D721Med (cell line): ENCODE data around the gene ZNF48.
A peak's percentile ranks its signal among the peaks of the same experiment; 100 is the strongest.

Experiments
- DNase-seq: peaks from one replicate; pipeline ENCODE4 v3.0.0; 2011; ENCODE audit warnings: low spot score; ENCODE audit not compliant: insufficient read length
- FAIRE-seq: peaks from 2 replicates; lab custom pipeline; 2011; peaks lifted over from hg19 to GRCh38; lab: Jason Lieb, UNC
- TF ChIP-seq, protein P1 (sequence below): IDR thresholded peaks from 2 replicates; pipeline ENCODE4 v1.5.1; 2012; ENCODE audit warnings: mild to moderate bottlenecking, control low read depth; ENCODE audit not compliant: insufficient read depth; ENCODE audit errors: missing control alignments

The ZNF48 gene

GRCh38 chr16:30374538-30374937 lies 20.7 kb upstream of the ZNF48 start, which contains the start of gene MYL11:
MYL11 (plus strand) TSS chr16:30374802; CDS start chr16:30374858, 56 bp downstream.
- TF ChIP-seq, protein P1, sequence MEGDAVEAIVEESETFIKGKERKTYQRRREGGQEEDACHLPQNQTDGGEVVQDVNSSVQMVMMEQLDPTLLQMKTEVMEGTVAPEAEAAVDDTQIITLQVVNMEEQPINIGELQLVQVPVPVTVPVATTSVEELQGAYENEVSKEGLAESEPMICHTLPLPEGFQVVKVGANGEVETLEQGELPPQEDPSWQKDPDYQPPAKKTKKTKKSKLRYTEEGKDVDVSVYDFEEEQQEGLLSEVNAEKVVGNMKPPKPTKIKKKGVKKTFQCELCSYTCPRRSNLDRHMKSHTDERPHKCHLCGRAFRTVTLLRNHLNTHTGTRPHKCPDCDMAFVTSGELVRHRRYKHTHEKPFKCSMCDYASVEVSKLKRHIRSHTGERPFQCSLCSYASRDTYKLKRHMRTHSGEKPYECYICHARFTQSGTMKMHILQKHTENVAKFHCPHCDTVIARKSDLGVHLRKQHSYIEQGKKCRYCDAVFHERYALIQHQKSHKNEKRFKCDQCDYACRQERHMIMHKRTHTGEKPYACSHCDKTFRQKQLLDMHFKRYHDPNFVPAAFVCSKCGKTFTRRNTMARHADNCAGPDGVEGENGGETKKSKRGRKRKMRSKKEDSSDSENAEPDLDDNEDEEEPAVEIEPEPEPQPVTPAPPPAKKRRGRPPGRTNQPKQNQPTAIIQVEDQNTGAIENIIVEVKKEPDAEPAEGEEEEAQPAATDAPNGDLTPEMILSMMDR = no peak
- DNase-seq (no peak), FAIRE-seq (no peak)

DNA sequence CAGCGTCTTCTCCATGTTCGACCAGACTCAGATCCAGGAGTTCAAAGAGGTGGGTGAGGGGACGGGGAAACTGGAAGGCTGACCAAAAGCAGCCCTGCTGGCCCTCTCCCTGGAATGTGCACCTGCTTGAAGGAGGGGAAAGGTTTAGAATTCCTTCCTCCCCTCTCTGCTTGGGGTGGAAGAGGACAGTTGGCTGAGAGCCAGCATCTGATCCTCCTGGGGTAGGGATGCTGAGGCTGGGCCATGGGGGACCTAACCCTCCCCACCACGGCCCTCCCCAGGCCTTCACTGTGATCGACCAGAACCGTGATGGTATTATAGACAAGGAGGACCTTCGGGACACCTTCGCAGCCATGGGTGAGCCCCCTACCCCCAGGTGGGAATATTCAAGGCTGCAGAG lies 19.4 kb upstream of the ZNF48 start:
- no peak for FAIRE-seq

GRCh38 chr16:30376461-30376902 lies 18.7 kb upstream of the ZNF48 start:
- no peak for DNase-seq
- TF ChIP-seq, protein P1 = no peak
- no peak for FAIRE-seq

More for the DNA sequence above, 19.4 kb upstream of the ZNF48 start:
- DNase-seq = no peak
- TF ChIP-seq, protein P1 = no peak

DNA sequence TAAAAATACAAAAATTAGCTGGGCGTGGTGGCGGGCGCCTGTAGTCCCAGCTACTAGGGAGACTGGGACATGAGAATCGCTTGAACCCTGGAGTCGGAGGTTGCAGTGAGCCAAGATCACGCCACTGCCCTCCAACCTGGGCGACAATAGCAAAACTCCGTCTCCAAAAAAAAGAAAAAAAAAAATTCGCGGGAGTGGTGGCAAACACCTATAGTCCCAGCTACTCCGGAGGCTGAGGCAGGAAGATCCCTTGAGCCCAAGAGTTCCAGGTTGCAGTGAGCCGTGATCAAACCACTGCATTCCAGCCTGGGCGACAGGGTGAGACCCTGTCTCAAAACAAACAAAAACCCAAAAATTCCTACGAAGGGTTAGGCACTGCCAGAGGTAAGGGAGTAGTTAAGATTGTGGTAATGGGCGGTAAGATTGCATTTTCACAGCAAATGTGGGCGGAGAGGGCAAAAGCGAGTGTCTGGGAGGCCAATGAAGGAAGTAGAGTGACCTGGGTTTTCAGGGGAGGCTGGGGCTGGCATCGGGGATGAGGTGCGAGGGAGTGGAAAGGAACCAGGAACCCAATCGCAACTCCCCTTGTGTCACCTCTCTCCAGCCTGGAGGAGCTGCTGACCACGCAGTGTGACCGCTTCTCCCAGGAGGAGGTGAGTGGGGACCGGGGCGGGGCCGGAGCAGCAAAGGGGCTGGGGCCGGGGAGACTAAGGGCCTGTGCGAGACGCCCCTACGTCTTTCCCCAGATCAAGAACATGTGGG lies 18.0 kb upstream of the ZNF48 start:
- no peak for DNase-seq
- FAIRE-seq = no peak
- TF ChIP-seq, protein P1 = no peak

DNA sequence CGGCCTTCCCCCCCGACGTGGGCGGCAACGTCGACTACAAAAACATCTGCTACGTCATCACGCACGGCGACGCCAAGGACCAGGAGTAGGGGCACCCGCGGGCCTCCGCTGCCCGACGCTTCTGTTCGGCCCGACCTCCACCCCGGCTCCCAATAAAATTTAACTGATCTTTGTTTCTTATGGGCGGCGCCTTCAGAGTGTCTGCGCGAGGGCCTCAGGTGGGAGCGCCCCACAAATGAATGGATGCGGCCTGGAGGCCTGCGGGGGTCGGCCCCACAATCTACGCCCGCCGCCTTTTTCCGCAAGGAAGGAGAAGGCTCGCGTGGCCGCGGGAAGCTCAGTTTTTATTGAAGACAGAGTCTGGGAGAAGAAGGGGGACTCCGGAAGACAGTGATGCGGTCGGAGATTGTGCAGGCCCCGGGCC lies 17.4 kb upstream of the ZNF48 start:
- TF ChIP-seq, protein P1 = no peak
- DNase-seq (peak; percentile 82), FAIRE-seq (no peak)

DNA sequence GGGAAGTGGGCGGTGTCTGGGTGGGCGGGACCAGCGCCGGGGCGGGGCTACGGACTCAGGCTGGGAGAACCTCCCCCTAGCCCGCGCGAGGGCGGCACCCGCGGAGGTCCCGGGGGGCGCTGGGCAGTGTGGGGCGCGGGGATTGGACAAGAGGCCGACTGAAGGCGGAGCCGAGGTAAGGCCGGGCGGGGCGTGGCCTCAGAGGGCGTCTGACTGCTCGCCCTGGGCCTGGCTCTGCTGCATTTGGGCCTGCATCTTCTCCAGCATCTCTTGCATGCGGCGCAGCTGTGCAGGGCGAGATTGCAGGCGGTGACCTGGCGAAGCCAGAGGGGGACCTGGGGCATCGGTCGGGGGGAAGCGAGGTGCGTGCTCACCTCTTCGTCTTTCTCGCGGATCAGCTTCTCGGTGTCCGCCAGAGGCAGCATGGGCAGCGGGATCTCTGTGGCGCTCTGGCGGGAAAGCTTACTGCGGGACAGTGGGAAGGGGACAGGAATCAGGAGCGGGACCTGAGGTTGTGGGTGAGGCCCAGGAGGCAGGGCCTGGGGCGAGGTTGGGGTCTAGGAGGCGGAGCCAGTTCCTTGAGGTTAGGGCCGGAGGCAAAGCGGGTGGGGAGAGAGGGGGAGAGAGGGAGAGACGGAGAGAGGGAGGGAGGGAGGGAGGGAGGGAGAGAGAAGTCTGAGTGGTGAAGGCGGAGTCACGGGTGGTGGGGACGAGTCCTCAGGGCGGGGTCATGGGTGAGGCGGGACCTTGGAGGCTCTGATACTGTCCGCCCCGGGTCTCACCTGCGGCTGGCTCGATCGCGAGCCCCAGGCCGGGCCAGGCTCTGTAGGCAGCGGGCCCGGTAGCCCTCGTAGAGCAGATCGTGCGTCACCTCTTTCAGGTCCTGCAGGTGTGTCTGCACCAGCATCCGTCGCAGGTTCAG lies 16.7 kb upstream of the ZNF48 start:
- TF ChIP-seq, protein P1 = peak; percentile 0
- DNase-seq = peak; percentile 91
- no peak for FAIRE-seq
